SK-N-SH treated with all-trans-retinoic acid at 6 μM for 48 hours (cell line): Measurements from ENCODE around the gene RAB6A.

Experiments
- ARNTL ChIP-seq: fragments of 450-650 bp; formaldehyde crosslinking; IDR thresholded peaks from 2 replicates; pipeline ENCODE4 v1.5.0; 2020; ENCODE audit warnings: low read depth, mild to moderate bottlenecking, moderate library complexity, borderline replicate concordance
- CREB5 ChIP-seq: fragments of 250-450 bp; sonication (Bioruptor Pico); IDR thresholded peaks from 2 replicates; pipeline ENCODE4 v1.5.1; 2020; ENCODE audit warnings: low read depth, mild to moderate bottlenecking, moderate library complexity
- CSRNP3 ChIP-seq: fragments of 250-450 bp; sonication (Bioruptor Pico); IDR thresholded peaks from 2 replicates; pipeline ENCODE4 v1.5.1; 2021; ENCODE audit warnings: mild to moderate bottlenecking, moderate library complexity
- GLIS3 ChIP-seq: fragments of 250-450 bp; sonication (Bioruptor Pico); IDR thresholded peaks from 2 replicates; pipeline ENCODE4 v1.5.0; 2020; ENCODE audit warnings: mild to moderate bottlenecking, moderate library complexity
- SNAI2 ChIP-seq: fragments of 250-450 bp; sonication (Bioruptor Pico); IDR thresholded peaks from 2 replicates; pipeline ENCODE4 v1.5.0; 2020; ENCODE audit warnings: mild to moderate bottlenecking, moderate library complexity
- TCF4 ChIP-seq: fragments of 250-450 bp; sonication (Bioruptor Pico); IDR thresholded peaks from 2 replicates; pipeline ENCODE4 v1.8.0; 2021; ENCODE audit warnings: mild to moderate bottlenecking, moderate library complexity, borderline replicate concordance
- TOX ChIP-seq: fragments of 250-450 bp; sonication (Bioruptor Pico); IDR thresholded peaks from 2 replicates; pipeline ENCODE4 v1.8.0; 2021; ENCODE audit warnings: mild to moderate bottlenecking, moderate library complexity, borderline replicate concordance
- ZFP3 ChIP-seq: fragments of 250-450 bp; sonication (Bioruptor Pico); IDR thresholded peaks from 2 replicates; pipeline ENCODE4 v1.5.0; 2020; ENCODE audit warnings: mild to moderate bottlenecking, moderate library complexity
- ZFP30 ChIP-seq: fragments of 450-650 bp; formaldehyde crosslinking; IDR thresholded peaks from 2 replicates; pipeline ENCODE4 v1.5.0; 2022; ENCODE audit warnings: mild to moderate bottlenecking, moderate library complexity
- ZNF565 ChIP-seq: fragments of 450-650 bp; formaldehyde crosslinking; conservative IDR thresholded peaks from 2 replicates; pipeline ENCODE4 v1.5.0; 2020; ENCODE audit warnings: low read depth, mild to moderate bottlenecking, moderate library complexity
- ZNF70 ChIP-seq: fragments of 450-650 bp; formaldehyde crosslinking; IDR thresholded peaks from 2 replicates; pipeline ENCODE4 v1.5.0; 2020; ENCODE audit warnings: mild to moderate bottlenecking, moderate library complexity
- ZNF8 ChIP-seq: fragments of 450-650 bp; formaldehyde crosslinking; IDR thresholded peaks from 2 replicates; pipeline ENCODE4 v1.5.0; 2020; ENCODE audit warnings: mild to moderate bottlenecking, moderate library complexity

GRCh38 chr11:73640592-73640991 is 120.3 kb downstream of the RAB6A start:
- no peak for TF ChIP-seq ZNF70
- no peak for TF ChIP-seq CREB5 (CRISPR knock-in tag)
- no peak for TF ChIP-seq TCF4 (CRISPR knock-in tag)
- no peak for TF ChIP-seq ZNF565 (CRISPR knock-in tag)
- no peak for TF ChIP-seq TOX
- TF ChIP-seq ZFP3 (CRISPR knock-in tag): no peak
- no peak for TF ChIP-seq ZNF8 (CRISPR knock-in tag)
- TF ChIP-seq ARNTL (CRISPR knock-in tag): no peak
- no peak for TF ChIP-seq ZFP30 (CRISPR knock-in tag)
- TF ChIP-seq GLIS3 (CRISPR knock-in tag): no peak
- TF ChIP-seq CSRNP3: no peak
- TF ChIP-seq SNAI2 (CRISPR knock-in tag): no peak
